Occipital lobe (tissue), 3 donors: Measurements from ENCODE around the gene SHC1. TPM values are rescaled to one million over a fixed set of nuclear protein-coding genes. Genes with fewer than 3 reads are reported as not detected.

Source experiments
- DNase-seq: peaks from one replicate; lab custom pipeline; 2025; lab: John Stamatoyannopoulos, UW
- small RNA-seq: library from RNA; depleted of rRNA; stranded (forward); fragments of <200 nt; gene quantifications from one replicate; pipeline ENCODE3, GENCODE V24; 2014
- total RNA-seq: library from RNA; depleted of rRNA; stranded (reverse); fragments of >200 nt; gene quantifications from one replicate; pipeline ENCODE4 v1.2.3, GENCODE V29; 2014

The SHC1 gene
- total RNA-seq, 1 donor from 2014 or later = 10.0 TPM

DNA sequence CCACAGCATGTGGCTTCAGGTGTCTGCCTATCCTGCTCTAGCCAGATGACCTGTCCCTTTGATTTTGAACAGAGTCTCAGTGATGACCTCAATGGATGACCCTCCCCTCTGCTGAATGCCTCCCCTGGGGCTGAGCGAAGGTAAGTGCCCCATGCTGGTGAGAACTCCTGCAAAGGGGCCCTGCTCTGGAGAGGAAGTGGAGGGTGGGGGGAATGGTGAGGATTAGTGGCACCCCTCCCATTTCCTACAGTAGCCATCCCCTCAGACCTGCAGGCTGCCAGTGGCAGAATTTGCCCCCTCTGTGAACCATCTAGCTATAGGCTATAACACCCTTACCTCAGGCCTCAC is 30.4 kb downstream of the SHC1 start:
- no peak for DNase-seq

DNA sequence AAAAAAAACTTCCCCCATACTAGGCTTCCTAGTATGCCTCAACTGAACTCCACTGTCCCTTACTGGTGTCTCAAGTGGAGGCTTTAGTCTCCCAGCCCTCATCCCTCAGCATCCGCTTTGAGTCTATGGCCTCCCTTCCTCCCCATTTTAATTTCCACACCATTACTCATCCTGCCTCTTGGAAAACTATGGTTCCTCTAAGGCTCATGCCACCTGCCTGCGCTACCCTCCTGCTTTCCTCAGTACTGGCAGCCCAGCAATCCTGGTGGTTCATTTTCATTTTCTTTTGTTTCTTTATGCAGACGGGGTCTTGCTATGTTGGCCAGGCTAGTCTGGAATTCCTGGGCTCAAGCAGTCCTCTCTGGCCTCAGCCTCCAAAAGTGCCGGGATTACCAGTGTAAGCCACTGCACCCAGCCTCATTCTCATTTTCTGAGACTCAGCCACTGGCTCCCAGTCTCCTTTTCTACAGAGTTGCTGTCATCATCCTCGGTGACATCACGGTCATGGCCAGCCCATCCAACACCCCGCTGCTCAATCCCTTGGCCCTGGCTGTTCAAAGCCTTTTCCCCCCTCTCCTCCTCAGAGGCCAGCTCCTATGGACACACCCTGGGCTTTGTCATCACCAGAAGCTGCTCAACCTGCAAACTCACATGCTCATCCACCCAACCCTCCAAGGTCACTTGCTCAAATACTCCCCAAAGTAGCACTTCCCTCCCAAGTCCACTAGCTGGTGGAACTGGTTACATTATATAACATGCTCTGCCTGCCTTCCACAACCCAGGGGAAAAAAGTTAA is 31.7 kb downstream of the SHC1 start:
- no peak for DNase-seq

DNA sequence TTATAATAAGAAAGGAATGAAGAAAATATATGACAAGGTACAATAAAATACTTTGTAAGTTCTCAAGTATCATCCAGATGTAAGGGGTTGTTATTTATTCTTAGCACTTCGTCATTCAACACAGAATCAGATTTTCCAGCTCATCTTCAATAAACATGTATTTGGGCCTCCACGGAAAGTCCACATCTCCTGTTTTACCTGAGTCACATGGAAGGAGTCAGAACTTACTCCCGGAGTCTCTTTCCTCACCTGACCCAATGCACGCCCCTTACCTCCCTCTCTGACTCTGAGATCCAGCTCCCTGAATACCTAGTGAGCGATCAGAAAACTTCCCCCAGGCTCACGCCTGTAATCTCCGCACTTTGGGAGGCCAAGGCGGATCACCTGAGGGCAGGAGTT is 32.6 kb downstream of the SHC1 start:
- DNase-seq = no peak

DNA sequence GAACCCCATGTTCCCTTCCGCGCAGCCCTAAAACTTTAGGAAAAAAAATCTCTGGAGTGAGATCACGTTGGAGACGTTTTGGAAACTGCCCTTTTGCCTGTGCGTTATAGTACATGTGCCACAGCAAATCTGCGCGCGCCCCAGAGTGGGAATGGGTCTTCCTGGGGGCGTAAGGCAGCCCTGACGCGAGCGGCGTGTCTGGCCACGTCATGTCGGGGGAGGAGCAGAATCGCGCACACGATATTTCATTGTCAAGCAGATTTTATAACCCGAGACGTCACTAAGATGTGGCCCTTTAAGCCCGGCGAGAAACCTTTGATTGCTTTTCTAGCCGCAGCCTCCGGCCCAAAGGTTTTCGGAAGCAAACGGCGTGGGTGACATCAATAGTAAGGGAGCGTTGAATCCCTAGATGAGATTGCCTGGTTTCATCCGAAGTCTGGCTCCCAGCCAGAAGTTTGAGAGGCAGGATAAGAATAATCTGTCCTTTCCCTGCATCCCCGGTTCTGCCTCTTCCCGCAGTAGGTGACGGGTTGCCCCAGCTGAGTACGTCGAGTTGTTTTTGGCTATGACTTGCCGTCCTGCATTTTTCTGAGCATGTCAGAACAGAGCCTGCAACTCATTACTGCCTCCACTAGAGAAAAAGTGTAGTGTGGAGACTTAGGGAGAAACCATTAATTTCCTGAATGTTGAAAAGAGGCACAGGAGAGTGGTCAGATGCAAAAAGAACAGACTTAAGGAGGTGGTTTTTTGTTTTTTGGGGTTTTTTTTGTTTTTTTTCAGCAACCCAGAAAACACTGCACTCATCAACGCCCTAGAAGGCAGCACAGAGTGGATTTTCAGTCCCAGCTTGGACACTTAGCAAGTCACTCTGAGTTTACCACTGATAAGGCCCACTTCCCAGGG is 33.2 kb downstream of the SHC1 start:
- DNase-seq = peak; percentile 92

DNA sequence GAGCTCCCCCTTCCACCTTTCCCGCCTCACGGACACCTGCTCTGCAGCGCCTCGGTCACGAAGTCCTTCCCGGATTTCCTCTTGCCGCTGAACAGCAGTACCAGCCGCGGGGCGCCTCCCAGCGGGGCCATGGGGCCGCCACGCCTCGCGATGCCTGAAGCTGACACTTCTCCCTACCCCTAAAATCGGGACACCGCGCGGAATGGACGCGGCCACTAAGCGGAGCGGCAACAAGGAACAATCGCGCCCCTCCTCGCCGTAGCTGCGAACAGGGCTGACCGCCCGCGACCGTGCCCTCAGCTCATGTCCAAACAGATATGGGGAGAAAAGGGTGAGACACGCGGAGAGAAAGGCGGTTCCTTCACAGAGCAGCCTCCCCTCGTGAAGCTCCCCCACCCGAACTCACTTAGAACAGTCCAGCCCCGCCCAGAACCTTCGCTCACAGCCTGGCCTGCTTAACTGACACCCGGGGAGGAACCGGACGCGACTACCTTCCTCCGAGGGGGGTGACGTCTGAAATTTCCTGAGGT is 33.9 kb downstream of the SHC1 start, which contains the start of gene PMVK:
PMVK (minus strand) TSS at position 165 of the 530 bp plus-strand sequence; CDS start at position 131, 34 bp downstream.
- peak; percentile 96 for DNase-seq

DNA sequence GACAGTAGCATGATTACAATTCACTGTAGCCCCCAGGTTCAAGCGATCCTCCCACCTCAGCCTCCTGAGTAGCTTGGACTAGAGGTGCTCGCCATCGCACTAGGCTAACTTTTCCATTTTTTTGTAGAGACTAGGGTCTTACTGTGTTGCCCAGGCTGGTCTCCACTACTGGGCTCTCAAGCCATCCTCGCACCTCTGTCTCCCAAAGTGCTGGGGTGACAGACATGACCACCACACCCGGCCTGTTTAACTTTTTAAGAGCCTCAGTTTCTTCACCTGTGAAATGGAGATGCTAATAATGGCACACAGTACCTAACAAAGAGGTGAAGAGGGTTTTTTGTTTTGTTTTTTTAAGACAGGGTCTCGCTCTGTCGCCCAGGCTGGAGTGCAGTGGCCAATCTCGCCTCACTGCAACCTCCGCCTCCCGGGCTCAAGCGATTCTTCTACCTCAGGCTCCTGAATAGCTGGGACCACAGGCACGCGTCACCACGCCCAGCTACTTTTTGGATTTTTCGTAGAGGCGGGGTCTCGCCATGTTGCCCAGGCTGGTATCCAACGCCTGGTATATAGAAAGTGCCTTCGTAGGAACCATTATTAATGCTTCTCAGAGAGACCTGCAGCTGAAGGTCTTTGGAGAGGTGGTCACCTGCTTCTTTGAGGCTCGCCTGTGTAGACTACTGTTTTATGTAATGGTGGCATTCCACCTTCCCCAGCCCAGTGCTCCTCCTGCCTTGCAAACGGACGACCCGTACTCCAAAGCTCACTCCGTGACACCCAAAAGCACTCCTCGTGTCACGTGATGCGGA is 34.6 kb downstream of the SHC1 start:
- DNase-seq = no peak

DNA sequence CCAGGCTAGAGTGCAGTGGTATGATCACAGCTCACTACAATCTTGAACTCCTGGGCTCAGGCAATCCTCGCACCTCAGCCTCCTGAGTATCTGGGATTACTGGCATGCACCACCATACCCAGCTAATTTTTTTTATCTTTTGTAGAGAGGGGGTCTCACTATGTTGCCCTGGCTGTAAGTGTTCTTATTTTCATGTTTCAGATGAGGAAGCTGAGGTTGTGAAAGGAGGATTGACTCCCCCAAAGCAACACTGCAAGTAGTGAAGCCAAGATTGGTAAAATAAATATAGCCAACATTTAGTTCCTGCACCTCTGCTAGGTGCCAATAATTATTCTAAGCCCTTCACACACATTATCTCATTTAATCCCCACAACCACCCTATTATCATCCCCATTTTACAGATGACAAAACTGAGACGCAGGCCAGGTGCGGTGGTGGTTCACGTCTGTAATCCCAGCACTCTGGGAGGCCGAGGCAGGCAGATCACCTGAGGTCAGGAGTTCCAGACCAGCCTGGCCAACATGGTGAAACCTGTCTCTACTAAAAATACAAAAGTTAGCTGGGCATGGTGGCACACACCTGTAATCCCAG is 36.1 kb downstream of the SHC1 start:
- no peak for DNase-seq

DNA sequence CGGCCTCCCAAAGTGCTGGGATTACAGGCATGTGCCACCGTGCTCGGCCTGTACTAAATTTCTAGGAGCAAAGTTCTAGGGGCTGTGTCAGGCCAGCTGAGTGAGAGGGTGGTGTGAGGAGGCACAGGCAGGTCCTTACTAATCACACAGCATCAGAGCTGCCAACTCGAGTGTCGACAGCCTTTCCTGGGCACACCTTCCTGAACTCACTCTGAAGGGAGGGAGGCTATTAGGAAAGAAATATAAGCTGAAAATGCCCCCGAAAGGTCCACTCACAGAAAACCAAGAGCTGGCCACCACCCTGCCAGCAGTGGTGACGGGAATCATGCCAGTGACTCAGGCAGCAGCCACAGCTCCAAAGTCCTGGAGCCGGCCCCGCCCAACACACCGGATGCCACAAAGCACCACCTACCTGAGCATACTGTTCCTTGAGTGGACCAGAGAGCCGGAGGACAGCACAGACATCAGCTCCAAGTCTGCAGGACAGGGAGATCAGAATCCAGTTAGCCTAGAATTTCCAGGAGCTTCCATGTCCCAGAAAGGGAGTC is 38.5 kb downstream of the SHC1 start:
- DNase-seq = no peak

DNA sequence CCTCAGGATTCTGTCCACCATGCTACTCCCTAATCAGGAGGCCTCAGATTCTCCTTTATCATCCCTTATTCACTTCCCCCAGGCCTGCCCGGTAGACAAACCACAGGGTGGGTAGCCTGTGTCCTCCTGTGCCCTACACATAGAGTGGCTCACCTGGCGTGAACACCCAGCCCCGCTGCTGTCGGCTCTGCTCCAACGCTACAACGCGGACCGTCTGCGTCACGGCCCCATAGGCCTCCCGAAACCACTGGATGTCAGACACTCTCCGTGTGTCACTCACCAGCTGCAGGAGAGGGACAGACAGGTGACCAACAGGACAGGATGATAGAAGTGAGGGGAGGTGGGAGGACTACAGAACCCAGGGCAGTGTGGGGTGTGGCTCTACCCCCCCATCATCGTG is 44.3 kb downstream of the SHC1 start:
- DNase-seq = no peak

DNA sequence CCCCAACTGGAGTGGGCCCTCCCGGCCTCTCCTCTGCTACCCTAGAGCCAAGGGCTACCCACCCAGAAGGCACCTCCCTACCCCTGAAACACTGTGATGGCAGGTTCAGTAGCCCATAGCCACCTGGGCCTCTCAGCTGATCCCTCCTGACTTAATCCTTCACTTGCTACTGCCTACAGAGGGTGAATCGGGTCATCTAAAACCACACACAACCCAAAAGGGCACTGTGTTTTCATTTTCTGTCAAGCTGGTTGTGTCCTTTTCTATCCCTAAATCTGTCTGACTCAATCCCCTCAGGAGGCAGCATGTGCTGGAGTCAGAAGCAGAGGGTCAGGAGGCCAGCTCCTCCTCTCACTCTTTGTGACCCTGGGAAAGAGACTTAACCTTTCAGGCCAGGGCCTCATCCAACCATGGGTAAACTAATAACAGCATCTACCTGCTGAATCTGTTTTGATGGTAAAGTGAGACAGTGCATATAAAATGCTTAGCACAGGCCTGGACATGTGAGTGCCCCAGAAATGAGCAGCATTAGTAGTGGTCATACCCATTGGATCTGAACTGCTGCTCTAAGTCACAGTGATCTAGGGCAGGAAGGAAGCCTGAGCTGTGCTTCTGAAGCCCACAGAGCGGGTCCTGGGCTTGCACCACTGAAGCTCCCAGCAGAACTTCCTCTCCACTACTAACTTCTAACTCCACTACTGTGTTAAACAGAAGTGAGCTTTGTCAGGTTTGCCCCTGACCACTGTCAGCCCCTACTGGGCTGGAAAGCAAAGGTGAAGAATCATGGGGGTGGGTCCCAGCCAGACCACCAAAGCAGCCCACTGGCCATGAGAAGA is 45.0 kb downstream of the SHC1 start:
- DNase-seq = no peak

DNA sequence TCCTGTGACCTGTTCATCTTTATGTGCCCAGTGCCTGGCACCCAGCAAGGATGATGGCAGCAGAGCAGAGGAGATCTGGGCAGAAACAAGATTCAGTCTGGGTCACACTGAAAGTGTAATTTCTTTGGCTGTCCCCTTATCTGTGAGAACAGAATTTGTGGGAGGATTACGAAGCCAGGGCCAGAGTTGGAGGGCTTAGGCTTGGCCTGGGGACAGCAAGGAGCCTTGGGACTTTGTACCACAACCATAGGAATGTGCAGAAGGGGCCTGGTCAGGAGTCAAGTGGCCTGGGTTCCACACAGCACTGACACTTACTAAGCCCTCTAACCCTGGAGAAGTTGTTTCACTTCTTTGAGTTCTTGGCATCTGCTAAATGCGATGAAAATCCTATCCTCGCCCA is 46.9 kb downstream of the SHC1 start:
- no peak for DNase-seq

DNA sequence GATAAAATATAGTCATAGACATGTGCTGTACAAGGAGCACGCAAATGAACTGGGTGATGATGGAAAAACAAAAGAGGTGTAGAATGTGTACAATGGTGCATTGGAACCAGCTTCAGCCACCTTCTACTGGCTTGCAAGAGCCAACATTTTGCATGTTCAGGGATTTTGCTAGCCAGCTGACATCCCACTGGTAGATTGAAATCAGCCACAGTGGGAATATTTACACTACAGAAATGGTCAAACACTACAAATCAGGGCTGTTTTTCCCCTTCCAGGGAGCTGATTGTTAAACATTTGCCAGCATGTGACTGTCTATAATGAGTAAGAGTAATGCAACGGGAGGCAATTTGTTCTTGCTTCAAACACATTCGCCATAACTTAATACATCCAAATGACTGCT is 57.3 kb downstream of the SHC1 start:
- DNase-seq = no peak

DNA sequence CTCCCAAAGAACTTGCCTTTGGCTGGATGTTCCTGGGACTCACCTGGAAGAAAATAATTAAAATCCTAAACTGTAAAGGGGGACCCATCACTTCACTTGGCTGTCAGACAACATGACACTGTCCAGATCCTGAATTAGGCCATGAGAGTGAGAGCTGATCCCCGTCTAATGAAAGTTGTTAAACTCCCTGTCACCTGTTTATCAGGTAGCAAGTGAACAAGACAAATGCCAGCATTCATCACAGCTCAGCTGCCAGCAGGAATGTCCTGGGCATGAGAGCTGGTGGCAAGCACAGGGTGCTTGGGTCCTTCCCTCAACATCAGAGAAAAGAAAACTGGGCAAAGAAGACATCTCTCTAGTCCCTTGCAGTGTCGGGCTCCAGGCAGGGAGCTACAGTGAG is 57.8 kb downstream of the SHC1 start:
- DNase-seq = no peak

Small RNA genes lying within 50 kb of the gene (small RNA-seq; reads per million reads assigned to genes)
- gene MIR4258 (not detected), gene RF00017 (not detected)

Other genes with a start within 250 kb of the SHC1 start
- gene KCNN3, start 100.5 kb downstream of the SHC1 start, total RNA-seq = 3.6 TPM
- gene PMVK, start 34.0 kb downstream of the SHC1 start, total RNA-seq = 12.0 TPM
- 25.0 TPM for gene PBXIP1, start 14.6 kb downstream of the SHC1 start, total RNA-seq
- 11.2 TPM for gene PYGO2, start 9.0 kb downstream of the SHC1 start, total RNA-seq
- gene CKS1B, start 3.9 kb upstream of the SHC1 start, total RNA-seq = 12.2 TPM
- gene FLAD1, start 12.6 kb upstream of the SHC1 start, total RNA-seq = 17.2 TPM
- 2.7 TPM for gene LENEP, start 22.8 kb upstream of the SHC1 start, total RNA-seq
- gene ZBTB7B, start 32.1 kb upstream of the SHC1 start, total RNA-seq = 1.7 TPM
- gene DCST2, start 63.0 kb upstream of the SHC1 start, total RNA-seq = 0.16 TPM
- not detected for gene DCST1, start 63.1 kb upstream of the SHC1 start, total RNA-seq
- gene ADAM15, start 80.6 kb upstream of the SHC1 start, total RNA-seq = 13.3 TPM
- gene EFNA4, start 93.0 kb upstream of the SHC1 start, total RNA-seq = 0.62 TPM
- 7.6 TPM for gene EFNA3, start 108.1 kb upstream of the SHC1 start, total RNA-seq
- gene EFNA1, start 157.1 kb upstream of the SHC1 start, total RNA-seq = 2.7 TPM
- 6.2 TPM for gene SLC50A1, start 165.1 kb upstream of the SHC1 start, total RNA-seq
- gene DPM3, start 169.8 kb upstream of the SHC1 start, total RNA-seq = 12.0 TPM
- gene KRTCAP2, start 202.6 kb upstream of the SHC1 start, total RNA-seq = 59.0 TPM
- 21.1 TPM for gene TRIM46, start 203.1 kb upstream of the SHC1 start, total RNA-seq
- gene THBS3, start 237.2 kb upstream of the SHC1 start, total RNA-seq = 8.3 TPM
- gene MTX1, start 237.9 kb upstream of the SHC1 start, total RNA-seq = 15.3 TPM